Mucosa of descending colon (tissue), 3 donors: ENCODE measurements around the gene UNC45A. TPM values are rescaled to one million over a fixed set of nuclear protein-coding genes. Genes with fewer than 3 reads are reported as not detected.

Source experiments
- ATAC-seq: fragments of 200-7000 bp; cut with Tn5 transposase; one replicate; pipeline ENCODE4 v1.9.1; 2020; ENCODE audit warnings: mild to moderate bottlenecking, moderate library complexity
- DNase-seq, 3 donors: peaks; one replicate each; pipeline ENCODE4 v3.0.0-alpha.2; 2020
- H3K36me3 ChIP-seq: fragments of 200-600 bp; one replicate; pipeline ENCODE4 v1.8.0; 2021; ENCODE audit warnings: low read depth, mild to moderate bottlenecking
- H3K4me1 ChIP-seq: fragments of 200-600 bp; one replicate; pipeline ENCODE4 v1.8.0; 2021; ENCODE audit warnings: low read depth, mild to moderate bottlenecking
- H3K4me3 ChIP-seq: fragments of 200-600 bp; one replicate; pipeline ENCODE4 v1.8.0; 2021; ENCODE audit warnings: mild to moderate bottlenecking
- H3K9me3 ChIP-seq: fragments of 200-600 bp; one replicate; pipeline ENCODE4 v1.8.0; 2021; ENCODE audit warnings: mild to moderate bottlenecking
- intact Hi-C, 2 donors: fragments of 100-400 bp; cut with DNase I in 1 of 2; cut with micrococcal nuclease in 1 of 2; formaldehyde crosslinking; loops; one replicate each; pipeline versions ENCODE4 v1.11.0 to v1.11.1; 2022; cut with DNase I, micrococcal nuclease
- total RNA-seq, 3 donors: library from RNA; stranded (reverse); fragmentation: NEBNext Ultra II Directional in 2 of 3; extraction: Animal tissue kit (Norgen Biotek cat#: 25700) in 2 of 3; gene quantifications; one replicate each; pipeline versions ENCODE4 v1.2.1 to v1.2.4, GENCODE V29; 2021 to 2023
- TF ChIP-seq, protein P1 (sequence below): fragments of 200-600 bp; IDR thresholded peaks from one replicate; pipeline ENCODE4 v1.8.0; 2022; ENCODE audit warnings: antibody characterized with exemption, mild to moderate bottlenecking
- donor health status: DM: no; HTN: no; CAD: no; lungs with moderate emphysema.
- donor health status: DM: no; HTN: no; CAD: no.
- donor health status: DM: no; HTN: yes; CAD: no.

UNC45A gene
- total RNA-seq, 3 donors from 2014 or later, result 43.9 to 92.5 (median 54.8) TPM

- ATAC-seq (no peak), DNase-seq (peak in 2 of 3 donors; percentile 12 to 19)
- peaks cover 5% of the 10 kb centered on the region for H3K4me1 ChIP-seq
- intact Hi-C loops, result no loop called here
- no peaks in the 10 kb centered on the region for H3K9me3 ChIP-seq
- H3K36me3 ChIP-seq, result peaks cover 6% of the 10 kb centered on the region
- H3K4me3 ChIP-seq, result no peak overlapping the region
- TF ChIP-seq, protein P1, sequence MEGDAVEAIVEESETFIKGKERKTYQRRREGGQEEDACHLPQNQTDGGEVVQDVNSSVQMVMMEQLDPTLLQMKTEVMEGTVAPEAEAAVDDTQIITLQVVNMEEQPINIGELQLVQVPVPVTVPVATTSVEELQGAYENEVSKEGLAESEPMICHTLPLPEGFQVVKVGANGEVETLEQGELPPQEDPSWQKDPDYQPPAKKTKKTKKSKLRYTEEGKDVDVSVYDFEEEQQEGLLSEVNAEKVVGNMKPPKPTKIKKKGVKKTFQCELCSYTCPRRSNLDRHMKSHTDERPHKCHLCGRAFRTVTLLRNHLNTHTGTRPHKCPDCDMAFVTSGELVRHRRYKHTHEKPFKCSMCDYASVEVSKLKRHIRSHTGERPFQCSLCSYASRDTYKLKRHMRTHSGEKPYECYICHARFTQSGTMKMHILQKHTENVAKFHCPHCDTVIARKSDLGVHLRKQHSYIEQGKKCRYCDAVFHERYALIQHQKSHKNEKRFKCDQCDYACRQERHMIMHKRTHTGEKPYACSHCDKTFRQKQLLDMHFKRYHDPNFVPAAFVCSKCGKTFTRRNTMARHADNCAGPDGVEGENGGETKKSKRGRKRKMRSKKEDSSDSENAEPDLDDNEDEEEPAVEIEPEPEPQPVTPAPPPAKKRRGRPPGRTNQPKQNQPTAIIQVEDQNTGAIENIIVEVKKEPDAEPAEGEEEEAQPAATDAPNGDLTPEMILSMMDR, result no peak
Measured at GRCh38 chr15:90941038-90941437, 6.0 kb downstream of the UNC45A start.

DNA sequence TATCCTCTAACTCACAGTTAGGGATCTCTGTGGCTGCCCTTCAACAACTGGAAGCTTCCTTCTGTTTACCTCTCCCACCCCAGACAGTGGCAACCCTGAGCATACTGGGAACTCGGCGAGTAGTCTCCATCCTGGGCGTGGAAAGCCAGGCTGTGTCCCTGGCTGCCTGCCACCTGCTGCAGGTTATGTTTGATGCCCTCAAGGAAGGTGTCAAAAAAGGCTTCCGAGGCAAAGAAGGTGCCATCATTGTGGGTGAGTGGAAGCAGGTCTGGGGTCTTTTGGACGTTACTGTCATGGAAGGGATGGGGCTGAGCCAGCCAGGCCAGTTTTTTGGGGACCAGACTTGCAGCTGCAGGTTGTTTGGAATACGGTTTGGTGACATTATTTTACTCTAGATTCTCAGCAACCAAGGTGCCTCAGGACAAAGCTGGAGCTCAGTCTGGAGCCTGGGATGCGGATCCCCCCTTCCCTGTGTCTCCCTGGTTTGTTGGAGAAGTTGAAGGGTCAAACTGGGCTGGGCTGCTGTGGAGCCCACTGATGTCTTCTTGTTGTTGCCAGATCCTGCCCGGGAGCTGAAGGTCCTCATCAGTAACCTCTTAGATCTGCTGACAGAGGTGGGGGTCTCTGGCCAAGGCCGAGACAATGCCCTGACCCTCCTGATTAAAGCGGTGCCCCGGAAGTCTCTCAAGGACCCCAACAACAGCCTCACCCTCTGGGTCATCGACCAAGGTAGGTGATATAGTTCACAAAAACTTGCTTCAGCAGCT, 7.5 kb downstream of the UNC45A start:
- ATAC-seq (no peak), DNase-seq (peak in 1 of 3 donors; percentile 15)
- Histone ChIP-seq H3K4me1 (no peaks in the 10 kb centered on the region), H3K4me3 (no peak overlapping the region), H3K9me3 (no peaks in the 10 kb centered on the region), H3K36me3 (peaks cover 6% of the 10 kb centered on the region)
- TF ChIP-seq, protein P1, result no peak
- intact Hi-C loops, result no loop called here

DNA sequence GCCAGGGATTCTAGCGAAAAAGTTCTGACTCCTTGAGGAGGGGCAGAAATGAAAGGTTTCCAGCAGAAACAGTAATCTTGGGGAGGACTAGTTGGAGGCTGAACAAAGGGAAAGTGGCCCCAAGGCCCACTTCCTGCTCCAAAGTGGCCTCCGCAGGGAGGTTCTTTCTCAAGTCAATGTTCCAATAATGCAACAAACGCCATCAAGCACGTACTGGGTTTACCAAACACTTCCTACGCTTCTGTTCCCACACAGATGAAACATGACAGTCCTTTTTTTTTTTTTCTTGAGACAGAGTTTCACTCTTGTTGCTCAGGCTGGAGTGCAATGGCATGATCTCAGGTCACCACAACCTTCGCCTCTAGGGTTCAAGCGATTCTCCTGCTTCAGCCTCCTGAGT, 10.0 kb downstream of the UNC45A start:
- peaks cover 3% of the 10 kb centered on the region for H3K4me1 ChIP-seq
- no peak overlapping the region for H3K4me3 ChIP-seq
- H3K9me3 ChIP-seq, result no peaks in the 10 kb centered on the region
- DNase-seq (no peak), ATAC-seq (no peak)
- H3K36me3 ChIP-seq, result peaks cover 6% of the 10 kb centered on the region
- intact Hi-C loops, result no loop called here
- TF ChIP-seq, protein P1, result no peak

- Histone ChIP-seq H3K4me1 (peaks cover 3% of the 10 kb centered on the region), H3K4me3 (no peak overlapping the region), H3K36me3 (no peaks in the 10 kb centered on the region), H3K9me3 (no peaks in the 10 kb centered on the region)
- ATAC-seq, result no peak
- DNase-seq, result no peak
- intact Hi-C loops, result no loop called here
- TF ChIP-seq, protein P1, result no peak
Measured at GRCh38 chr15:90946538-90946937, 11.5 kb downstream of the UNC45A start.

GRCh38 chr15:90946941-90947576, 12.0 kb downstream of the UNC45A start:
- TF ChIP-seq, protein P1, result no peak
- peaks cover 3% of the 10 kb centered on the region for H3K4me1 ChIP-seq
- H3K4me3 ChIP-seq, result no peak overlapping the region
- DNase-seq (no peak), ATAC-seq (no peak)
- H3K9me3 ChIP-seq, result no peaks in the 10 kb centered on the region
- H3K36me3 ChIP-seq, result no peaks in the 10 kb centered on the region
- intact Hi-C loops, result no loop called here
